Uterus (tissue), 4 donors: ENCODE data around the gene KRTAP10-5. TPM values are rescaled to one million over a fixed set of nuclear protein-coding genes. Genes with fewer than 3 reads are reported as not detected.

ENCODE experiments used
- DNase-seq, 2 donors: peaks; one replicate each; pipeline ENCODE4 v3.0.0-alpha.2; 2019 to 2020
- H3K27ac ChIP-seq, 2 donors: fragments of 200-600 bp; sonication (generic); 1 replicate in 1 of 2; 2 replicates in 1 of 2; pipeline ENCODE4 v1.5.1; 2016 to 2018
- H3K27me3 ChIP-seq, 2 donors: fragments of 200-600 bp; sonication (generic); one replicate each; pipeline ENCODE4 v1.5.1; 2018 to 2019; ENCODE audit warnings: control low read depth in 1 of 2
- H3K36me3 ChIP-seq, 2 donors: fragments of 200-600 bp; sonication (generic); one replicate each; pipeline ENCODE4 v1.5.1; 2019; ENCODE audit warnings: control low read depth in 1 of 2
- H3K4me1 ChIP-seq, 2 donors: fragments of 200-600 bp; sonication (generic); one replicate each; pipeline ENCODE4 v1.5.1; 2018 to 2019; ENCODE audit warnings: control low read depth in 1 of 2
- H3K4me3 ChIP-seq, 2 donors: fragments of 200-600 bp; sonication (generic); 1 replicate in 1 of 2; 2 replicates in 1 of 2; pipeline ENCODE4 v1.5.1; 2018 to 2019; ENCODE audit warnings: mild to moderate bottlenecking in 1 of 2
- H3K9me3 ChIP-seq, 2 donors: fragments of 200-600 bp; sonication (generic); one replicate each; pipeline ENCODE4 v1.5.1; 2019; ENCODE audit warnings: control low read depth in 1 of 2
- POLR2A ChIP-seq, 2 donors: fragments of 450-650 bp; IDR thresholded peaks; one replicate each; pipeline ENCODE4 v1.6.1; 2016; ENCODE audit warnings: antibody characterized with exemption in 2 of 2, mild to moderate bottlenecking in 1 of 2, moderate library complexity in 1 of 2
- intact Hi-C: fragments of 100-400 bp; cut with DNase I; formaldehyde crosslinking; loops from one replicate; pipeline ENCODE4 v1.15.1; 2023; ENCODE audit warnings: low total_unique reads
- total RNA-seq, 4 donors: library from RNA; depleted of rRNA in 3 of 4; stranded (reverse); fragments of >200 nt in 3 of 4; gene quantifications; one replicate each; pipeline versions ENCODE4 v1.1.0 to v1.2.4, GENCODE V29; 2014 to 2023
- TF ChIP-seq, protein P1 (sequence below), 4 experiments: fragments of 200-600 bp in 2 of 4; fragments of 450-650 bp in 2 of 4; sonication (generic) in 2 of 4; IDR thresholded peaks; one replicate each; pipeline ENCODE4 v1.5.1; 2016 to 2019; ENCODE audit warnings: antibody characterized with exemption in 4 of 4, mild to moderate bottlenecking in 2 of 4, moderate library complexity in 1 of 4
- donor health status: DM: yes; HTN: yes; CAD: no.

The KRTAP10-5 gene
- total RNA-seq, 4 donors from 2014 or later = not detected

GRCh38 chr21:44609193-44609592 lies 28.8 kb upstream of the KRTAP10-5 start:
- Histone ChIP-seq H3K9me3 (peaks cover 0 to 2% of the 10 kb centered on the region in 2 donors), H3K27me3 (no peaks in the 10 kb centered on the region), H3K4me1 (no peaks in the 10 kb centered on the region), H3K36me3 (no peaks in the 10 kb centered on the region), H3K4me3 (no peak overlapping the region), H3K27ac (no peak overlapping the region)
- intact Hi-C loops = no loop called here
- DNase-seq = no peak
- TF ChIP-seq POLR2A (IDR thresholded peaks at IDR 0.05) = no peak
- TF ChIP-seq, protein P1, sequence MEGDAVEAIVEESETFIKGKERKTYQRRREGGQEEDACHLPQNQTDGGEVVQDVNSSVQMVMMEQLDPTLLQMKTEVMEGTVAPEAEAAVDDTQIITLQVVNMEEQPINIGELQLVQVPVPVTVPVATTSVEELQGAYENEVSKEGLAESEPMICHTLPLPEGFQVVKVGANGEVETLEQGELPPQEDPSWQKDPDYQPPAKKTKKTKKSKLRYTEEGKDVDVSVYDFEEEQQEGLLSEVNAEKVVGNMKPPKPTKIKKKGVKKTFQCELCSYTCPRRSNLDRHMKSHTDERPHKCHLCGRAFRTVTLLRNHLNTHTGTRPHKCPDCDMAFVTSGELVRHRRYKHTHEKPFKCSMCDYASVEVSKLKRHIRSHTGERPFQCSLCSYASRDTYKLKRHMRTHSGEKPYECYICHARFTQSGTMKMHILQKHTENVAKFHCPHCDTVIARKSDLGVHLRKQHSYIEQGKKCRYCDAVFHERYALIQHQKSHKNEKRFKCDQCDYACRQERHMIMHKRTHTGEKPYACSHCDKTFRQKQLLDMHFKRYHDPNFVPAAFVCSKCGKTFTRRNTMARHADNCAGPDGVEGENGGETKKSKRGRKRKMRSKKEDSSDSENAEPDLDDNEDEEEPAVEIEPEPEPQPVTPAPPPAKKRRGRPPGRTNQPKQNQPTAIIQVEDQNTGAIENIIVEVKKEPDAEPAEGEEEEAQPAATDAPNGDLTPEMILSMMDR (IDR thresholded peaks at IDR 0.05) = no peak

GRCh38 chr21:44606495-44606894 lies 26.1 kb upstream of the KRTAP10-5 start:
- Histone ChIP-seq H3K4me1 (no peaks in the 10 kb centered on the region), H3K4me3 (no peak overlapping the region), H3K27me3 (no peaks in the 10 kb centered on the region), H3K9me3 (peaks cover 0 to 2% of the 10 kb centered on the region in 2 donors), H3K27ac (no peak overlapping the region), H3K36me3 (no peaks in the 10 kb centered on the region)
- DNase-seq = no peak
- TF ChIP-seq POLR2A (IDR thresholded peaks at IDR 0.05) = no peak
- TF ChIP-seq, protein P1 (IDR thresholded peaks at IDR 0.05) = no peak
- intact Hi-C loops = no loop called here

GRCh38 chr21:44603911-44604310 lies 23.5 kb upstream of the KRTAP10-5 start:
- Histone ChIP-seq H3K27ac (no peak overlapping the region), H3K36me3 (no peaks in the 10 kb centered on the region), H3K27me3 (no peaks in the 10 kb centered on the region), H3K4me3 (no peak overlapping the region), H3K4me1 (no peaks in the 10 kb centered on the region), H3K9me3 (no peaks in the 10 kb centered on the region)
- DNase-seq = no peak
- TF ChIP-seq, protein P1 (IDR thresholded peaks at IDR 0.05) = no peak
- TF ChIP-seq POLR2A (IDR thresholded peaks at IDR 0.05) = no peak
- intact Hi-C loops = no loop called here

GRCh38 chr21:44603109-44603875 lies 22.9 kb upstream of the KRTAP10-5 start:
- Histone ChIP-seq H3K4me1 (no peaks in the 10 kb centered on the region), H3K36me3 (no peaks in the 10 kb centered on the region), H3K27ac (no peak overlapping the region), H3K27me3 (no peaks in the 10 kb centered on the region), H3K9me3 (no peaks in the 10 kb centered on the region), H3K4me3 (no peak overlapping the region)
- TF ChIP-seq POLR2A (IDR thresholded peaks at IDR 0.05) = no peak
- intact Hi-C loops = no loop called here
- no peak for DNase-seq

- Histone ChIP-seq H3K27me3 (no peaks in the 10 kb centered on the region), H3K4me3 (no peak overlapping the region), H3K9me3 (no peaks in the 10 kb centered on the region), H3K27ac (no peak overlapping the region), H3K4me1 (no peaks in the 10 kb centered on the region), H3K36me3 (no peaks in the 10 kb centered on the region)
- TF ChIP-seq POLR2A (IDR thresholded peaks at IDR 0.05) = no peak
- TF ChIP-seq, protein P1 (IDR thresholded peaks at IDR 0.05) = no peak
- DNase-seq = no peak
- intact Hi-C loops = no loop called here
These were observed 22.1 kb upstream of the KRTAP10-5 start for GRCh38 chr21:44602463-44602850.
